Measurements from ENCODE around the gene B9D1. TPM values are rescaled to one million over a fixed set of nuclear protein-coding genes. Genes with fewer than 3 reads are reported as not detected.

The B9D1 gene
- total RNA-seq, 1 experiment from 2014 or later = 48.0 TPM

- H4K20me1 ChIP-seq (ENCODE audit: low read length) = no peaks in the 10 kb centered on the region
- no peak overlapping the region for H2AFZ ChIP-seq (ENCODE audit: low read length)
- H3K4me2 ChIP-seq (ENCODE audit: low read length) = no peak overlapping the region
- intact Hi-C loops (cut with micrococcal nuclease) = no loop called here
- peaks cover 6% of the 10 kb centered on the region; the same call in 1 of the 2 replicates for H3K4me1 ChIP-seq (ENCODE audit: insufficient read depth, low read length)
- no peaks in the 10 kb centered on the region for H3K27me3 ChIP-seq (ENCODE audit: low read length)
- no peak for ATAC-seq
- H3K27ac ChIP-seq (ENCODE audit: low read length) = no peak overlapping the region
- ChIA-PET POLR2A (ENCODE audit: unreplicated experiment) (no interaction called here), CTCF (no interaction called here)
- H3K9me3 ChIP-seq (ENCODE audit: low read length) = no peaks in the 10 kb centered on the region
- H3K36me3 ChIP-seq (ENCODE audit: low read depth, low read length) = no peaks in the 10 kb centered on the region
- TF ChIP-seq CTCF (conservative IDR thresholded peaks at IDR 0.05; ENCODE audit: low read depth, low read length) = no peak
- TF ChIP-seq EZH2phosphoT487 (IDR thresholded peaks at IDR 0.05; ENCODE audit: borderline replicate concordance, low read length) = no peak
- TF ChIP-seq EZH2 (IDR thresholded peaks at IDR 0.05; ENCODE audit: low read length, unreplicated experiment) = no peak
- no peaks in the 10 kb centered on the region for H3F3A ChIP-seq (ENCODE audit: low read length, unreplicated experiment)
- no peak overlapping the region for H3K4me3 ChIP-seq (ENCODE audit: low read length)
- BruUV-seq (replicated peaks) = no TSS peak
- no peak overlapping the region for H3K9ac ChIP-seq (ENCODE audit: low read length)
- DNase-seq = no peak
- H3K9me2 ChIP-seq (replicated peaks; ENCODE audit: low read length) = no peaks in the 10 kb centered on the region
- H3K79me2 ChIP-seq (ENCODE audit: low read length) = peaks cover 9% of the 10 kb centered on the region; the same call in 1 of the 2 replicates
These were observed 8.9 kb upstream of the B9D1 start for GRCh38 chr17:19371259-19372010.

- ChIA-PET CTCF (no interaction called here), POLR2A (ENCODE audit: unreplicated experiment) (no interaction called here)
- Histone ChIP-seq H3K9ac (ENCODE audit: low read length) (no peak overlapping the region), H3K79me2 (ENCODE audit: low read length) (no peaks in the 10 kb centered on the region), H3K4me2 (ENCODE audit: low read length) (no peak overlapping the region), H3K4me3 (ENCODE audit: low read length) (no peak overlapping the region), H3K9me3 (ENCODE audit: low read length) (no peaks in the 10 kb centered on the region), H4K20me1 (ENCODE audit: low read length) (no peaks in the 10 kb centered on the region), H3K27me3 (ENCODE audit: low read length) (no peaks in the 10 kb centered on the region), H3K4me1 (ENCODE audit: insufficient read depth, low read length) (peaks cover 6% of the 10 kb centered on the region; the same call in 1 of the 2 replicates), H2AFZ (ENCODE audit: low read length) (no peak overlapping the region), H3K27ac (ENCODE audit: low read length) (no peak overlapping the region), H3K36me3 (ENCODE audit: low read depth, low read length) (no peaks in the 10 kb centered on the region), H3K9me2 (replicated peaks; ENCODE audit: low read length) (no peaks in the 10 kb centered on the region), H3F3A (ENCODE audit: low read length, unreplicated experiment) (no peaks in the 10 kb centered on the region)
- TF ChIP-seq EZH2phosphoT487 (IDR thresholded peaks at IDR 0.05; ENCODE audit: borderline replicate concordance, low read length) (no peak), CTCF (conservative IDR thresholded peaks at IDR 0.05; ENCODE audit: low read depth, low read length) (no peak), EZH2 (IDR thresholded peaks at IDR 0.05; ENCODE audit: low read length, unreplicated experiment) (no peak)
- intact Hi-C loops (cut with micrococcal nuclease) = no loop called here
- BruUV-seq (replicated peaks) = no TSS peak
- DNase-seq = no peak
- no peak for ATAC-seq
These were observed 8.0 kb upstream of the B9D1 start for GRCh38 chr17:19370493-19370960.

- Histone ChIP-seq H3K27ac (ENCODE audit: low read length) (no peak overlapping the region), H3K4me1 (ENCODE audit: insufficient read depth, low read length) (peaks cover 6% of the 10 kb centered on the region; the same call in 1 of the 2 replicates), H3F3A (ENCODE audit: low read length, unreplicated experiment) (no peaks in the 10 kb centered on the region), H3K9me3 (ENCODE audit: low read length) (no peaks in the 10 kb centered on the region), H3K79me2 (ENCODE audit: low read length) (no peaks in the 10 kb centered on the region), H3K9ac (ENCODE audit: low read length) (no peak overlapping the region), H3K4me2 (ENCODE audit: low read length) (no peak overlapping the region), H2AFZ (ENCODE audit: low read length) (no peak overlapping the region), H3K4me3 (ENCODE audit: low read length) (no peak overlapping the region), H3K9me2 (replicated peaks; ENCODE audit: low read length) (no peaks in the 10 kb centered on the region), H3K36me3 (ENCODE audit: low read depth, low read length) (no peaks in the 10 kb centered on the region), H4K20me1 (ENCODE audit: low read length) (no peaks in the 10 kb centered on the region), H3K27me3 (ENCODE audit: low read length) (no peaks in the 10 kb centered on the region)
- POLR2A ChIA-PET (ENCODE audit: unreplicated experiment) = no interaction called here
- no TSS peak for BruUV-seq (replicated peaks)
- CTCF ChIA-PET = no interaction called here
- no peak for DNase-seq
- no peak for ATAC-seq
- TF ChIP-seq CTCF (conservative IDR thresholded peaks at IDR 0.05; ENCODE audit: low read depth, low read length) (no peak), EZH2 (IDR thresholded peaks at IDR 0.05; ENCODE audit: low read length, unreplicated experiment) (no peak), EZH2phosphoT487 (IDR thresholded peaks at IDR 0.05; ENCODE audit: borderline replicate concordance, low read length) (no peak)
- intact Hi-C loops (cut with micrococcal nuclease) = loop anchor here (10.0 kb wide), 1 partner anchor 395 kb away; no protein-coding TSS in a partner anchor
These were observed 7.4 kb upstream of the B9D1 start for GRCh38 chr17:19369846-19370492.

Data from PC-3 (cell line).